M059J (cell line): ENCODE results near the gene PIAS1. TPM values are rescaled to one million over a fixed set of nuclear protein-coding genes. Genes with fewer than 3 reads are reported as not detected.
A peak's percentile ranks its signal among the peaks of the same experiment; 100 is the strongest.
"Not testable (repeated sequence)": the region's sequence is repeated elsewhere in the genome, so short reads cannot be mapped to it uniquely, and the experiment has no call there.

ENCODE experiments used
- DNase-seq: peaks from one replicate; pipeline ENCODE4 v3.0.0-alpha.2; 2012; ENCODE audit warnings: low read depth
- total RNA-seq: library from RNA; depleted of rRNA; stranded (reverse); fragments of >200 nt; shearing (Covaris generic); gene quantifications from 2 replicates; pipeline ENCODE4 v1.2.3, GENCODE V29; 2014

Gene PIAS1
- total RNA-seq, 1 experiment from 2014 or later, result 42.1 TPM

DNA sequence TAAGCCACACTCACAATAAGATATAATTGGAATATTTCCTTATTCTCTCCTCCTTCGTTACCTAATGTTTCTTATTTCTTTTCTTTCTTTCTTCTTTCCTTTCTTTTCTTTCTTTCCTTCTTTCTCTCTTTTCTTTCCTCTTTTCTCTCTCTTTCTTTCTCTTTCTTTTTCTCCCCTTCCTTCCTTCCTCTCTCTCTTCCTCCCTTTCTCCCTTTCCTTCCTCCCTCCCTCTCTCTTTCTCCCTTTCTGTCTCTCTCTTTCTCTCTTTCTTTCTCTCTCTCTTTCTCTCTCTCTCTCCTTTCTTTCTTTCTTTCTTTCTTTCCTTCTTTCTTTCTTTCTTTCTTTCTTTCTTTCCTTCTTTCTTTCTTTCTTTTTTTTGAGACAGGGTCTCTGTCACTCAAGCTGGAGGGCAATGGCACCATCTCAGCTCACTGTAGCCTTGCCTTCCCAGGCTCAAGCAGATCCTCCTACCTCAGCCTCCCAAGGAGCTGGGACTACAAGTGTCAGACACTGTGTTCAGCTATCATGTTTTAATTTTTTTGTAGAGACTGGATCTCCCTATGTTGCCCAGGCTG, 19.3 kb upstream of the PIAS1 start:
- DNase-seq, result no peak

- no peak for DNase-seq
Measured at GRCh38 chr15:68038246-68038645, 15.9 kb upstream of the PIAS1 start.

DNA sequence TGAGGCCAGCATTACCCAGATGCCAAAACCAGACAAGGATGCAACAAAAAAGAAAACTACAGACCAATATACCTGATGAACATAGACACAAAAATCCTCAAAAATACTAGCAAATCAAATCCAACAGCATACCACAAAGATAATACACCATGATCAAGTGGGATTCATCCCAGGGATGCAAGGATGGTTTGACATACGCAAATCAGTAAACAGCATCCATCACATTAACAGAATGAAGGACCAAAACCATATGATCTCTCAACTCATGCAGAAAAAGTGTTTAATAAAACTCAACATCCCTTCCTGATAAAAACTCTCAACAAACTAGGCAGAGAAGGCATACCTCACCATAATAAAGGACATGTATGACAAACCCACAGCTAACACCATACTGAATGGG, 14.0 kb upstream of the PIAS1 start:
- no peak for DNase-seq

DNA sequence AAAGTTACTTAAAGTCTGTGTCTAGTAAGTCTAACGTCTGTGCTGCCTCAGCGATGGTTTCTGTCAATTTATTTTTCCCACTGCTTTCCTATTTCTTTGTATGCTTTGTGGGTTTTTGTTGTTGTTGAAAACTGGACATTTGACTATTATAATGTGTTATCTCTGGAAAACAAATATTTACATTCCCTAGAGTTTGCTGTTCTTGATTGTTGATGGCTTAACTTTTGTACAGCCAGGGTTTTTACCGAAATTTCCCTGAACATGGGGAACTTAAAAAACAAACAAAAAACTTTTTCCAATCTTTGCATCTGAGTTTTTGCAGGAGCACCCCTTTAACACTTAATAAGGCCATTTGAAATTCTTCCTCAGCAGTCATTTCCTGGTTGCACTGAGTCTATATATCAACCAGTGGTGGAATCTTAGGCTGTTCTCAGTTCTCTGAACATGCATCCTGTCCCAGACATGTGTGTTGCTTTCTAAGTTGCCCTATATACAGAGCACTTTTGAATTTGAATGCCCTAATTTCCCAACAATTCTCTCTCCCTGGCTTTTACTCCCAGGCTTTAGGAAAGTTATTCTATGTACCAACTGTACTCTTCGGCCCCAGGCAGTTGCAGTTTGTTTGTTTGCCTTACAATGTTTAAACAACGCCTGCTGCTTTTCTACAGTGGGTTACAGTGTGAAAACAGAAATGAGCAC, 11.8 kb upstream of the PIAS1 start:
- DNase-seq, result no peak

DNA sequence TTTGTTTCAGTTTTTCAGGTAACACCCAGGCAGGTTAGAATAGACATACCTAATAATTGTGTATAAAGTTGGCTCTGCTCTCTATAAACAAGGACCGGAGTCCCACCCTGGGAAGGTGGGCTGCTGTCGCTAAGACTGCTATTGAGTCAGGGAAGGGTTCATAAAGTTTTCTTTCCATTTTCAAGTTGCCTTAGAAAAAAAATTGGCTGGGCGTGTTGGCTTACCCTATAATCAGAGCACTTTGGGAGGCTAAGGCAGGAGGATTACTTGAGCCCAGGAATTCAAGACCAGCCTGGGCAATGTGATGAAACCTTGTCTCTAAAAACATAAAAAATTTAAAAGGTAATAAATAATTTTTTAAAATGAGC, 11.3 kb upstream of the PIAS1 start:
- no peak for DNase-seq

DNA sequence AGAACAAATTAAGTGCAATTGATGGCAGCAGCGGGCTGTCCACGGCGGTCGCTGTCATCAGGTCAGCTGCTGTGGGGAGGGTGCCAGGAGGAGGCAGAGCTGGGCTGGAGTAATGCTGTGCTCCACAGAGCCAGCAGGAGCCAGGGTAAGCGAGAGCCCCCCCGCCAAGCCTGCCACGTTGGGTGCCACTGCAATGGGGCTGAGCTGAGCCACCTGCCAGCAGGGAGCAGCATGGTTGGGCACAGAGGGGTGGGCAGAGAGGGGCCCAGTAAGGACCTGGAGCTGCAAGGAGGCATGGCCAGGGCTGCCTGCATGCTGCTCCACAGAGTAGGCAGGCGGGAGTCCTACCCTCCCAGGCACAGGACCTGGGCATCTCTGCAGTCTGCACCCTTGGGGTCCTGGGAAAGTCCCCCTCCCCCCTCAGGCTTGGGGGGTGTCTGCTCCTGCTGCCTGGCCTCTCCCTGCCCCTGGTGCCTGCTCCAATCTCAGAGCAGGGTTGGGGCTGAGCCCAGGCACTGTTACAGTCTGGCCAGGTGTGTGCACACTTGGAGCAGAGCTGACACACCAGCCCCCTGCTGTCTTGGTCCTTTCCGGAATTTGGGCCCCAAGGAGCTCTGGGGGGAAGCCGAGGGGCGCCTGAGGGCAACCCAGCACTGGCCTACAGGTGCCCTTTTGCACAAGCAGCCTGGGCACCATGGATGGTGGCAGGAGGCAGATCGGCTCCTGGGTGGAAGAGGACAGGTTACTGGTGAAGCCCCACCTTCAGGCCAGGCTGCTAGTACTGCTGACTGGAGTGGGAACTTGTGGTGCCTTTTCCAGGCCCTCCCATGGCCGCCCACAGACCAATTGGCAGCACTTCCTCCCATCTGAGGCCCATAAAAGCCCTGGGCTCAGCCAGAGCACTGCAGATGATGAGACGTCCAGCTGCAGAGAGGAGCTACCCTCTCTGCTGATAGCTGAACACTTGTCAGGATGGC, 8.5 kb upstream of the PIAS1 start:
- no peak for DNase-seq

GRCh38 chr15:68047826-68048225, 6.3 kb upstream of the PIAS1 start:
- no peak for DNase-seq

GRCh38 chr15:68051109-68051508, 3.0 kb upstream of the PIAS1 start:
- no peak for DNase-seq

- no peak for DNase-seq
Measured at GRCh38 chr15:68051907-68052306, 2.2 kb upstream of the PIAS1 start.

GRCh38 chr15:68052431-68052830, 1.7 kb upstream of the PIAS1 start:
- DNase-seq, result peak; percentile 50

DNA sequence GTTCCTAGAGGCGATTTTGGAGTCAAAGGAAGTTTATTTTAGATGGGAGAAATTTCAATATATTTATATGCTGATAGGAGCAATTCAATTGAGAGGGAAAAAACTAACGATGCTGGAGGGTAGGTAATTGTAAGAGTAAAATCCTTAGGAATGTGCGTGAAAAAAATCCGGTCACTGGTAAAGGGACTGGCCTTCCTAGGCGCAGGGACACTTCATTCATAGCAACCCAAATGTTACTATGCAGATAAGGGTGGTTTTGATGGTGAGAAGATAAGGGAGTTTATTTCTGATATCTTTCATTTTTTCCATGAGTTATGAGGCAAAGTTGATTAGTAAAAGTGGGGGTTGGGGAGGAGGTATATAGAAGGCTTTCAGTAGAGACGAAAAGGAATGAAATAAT, 1.1 kb upstream of the PIAS1 start:
- DNase-seq, result no peak

DNA sequence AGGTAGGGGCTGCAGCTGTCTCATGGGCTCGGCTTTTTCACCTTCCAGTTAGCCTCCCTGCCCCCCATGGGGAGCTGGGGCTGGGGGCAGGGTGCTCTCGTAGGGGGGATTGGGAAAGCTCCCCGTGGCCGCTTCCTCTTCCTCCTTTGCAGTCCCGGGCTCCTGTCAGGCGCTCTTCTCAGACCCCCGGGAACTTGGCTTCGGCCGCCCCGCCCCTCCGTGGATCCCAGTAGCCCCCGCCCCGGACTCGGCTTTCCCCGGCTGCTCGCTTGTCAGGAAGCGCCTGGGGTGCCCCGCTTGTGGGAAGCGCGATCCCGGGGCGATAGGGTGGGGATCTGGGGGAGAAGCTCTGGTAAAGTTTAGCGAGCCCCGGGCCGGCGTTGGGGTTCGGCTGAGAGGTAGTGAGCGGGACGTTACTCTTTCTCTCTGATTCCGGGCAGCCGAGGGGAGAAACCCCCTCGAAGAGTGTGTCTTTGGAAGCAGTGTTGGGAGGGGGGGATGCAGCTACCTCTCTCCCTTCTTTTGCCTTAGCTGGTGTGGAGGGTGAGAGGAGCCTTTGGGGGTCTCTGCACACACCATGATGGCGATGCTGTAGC, 611 bp downstream of the PIAS1 start:
- peak; percentile 65 for DNase-seq

DNA sequence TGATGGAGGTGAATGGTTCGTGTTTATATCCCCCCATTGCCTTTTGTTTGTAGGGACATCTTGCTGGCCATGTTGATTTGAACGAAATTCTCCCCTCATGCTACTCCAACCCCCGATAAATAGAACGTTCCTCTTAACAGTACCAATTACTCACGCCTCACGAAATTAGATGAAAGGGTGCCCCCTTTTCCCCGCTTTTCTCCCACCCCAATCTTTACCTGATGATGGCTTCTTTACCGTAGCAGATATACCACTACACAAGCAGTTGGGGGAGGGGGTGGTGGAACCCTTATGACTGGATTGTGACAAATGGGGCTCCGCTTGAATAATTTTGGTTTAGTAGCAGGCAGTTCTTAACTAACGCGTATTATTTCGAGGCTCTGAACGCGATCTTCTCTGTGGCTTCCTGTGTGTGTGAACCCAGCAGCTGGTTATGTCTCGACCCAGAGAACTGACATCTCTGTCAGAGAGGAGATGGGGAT, 1.1 kb downstream of the PIAS1 start:
- DNase-seq, result peak; percentile 73

- DNase-seq, result no peak
Measured at GRCh38 chr15:68056097-68056865, 2.2 kb downstream of the PIAS1 start.

- DNase-seq, result no peak
Measured at GRCh38 chr15:68057034-68057433, 2.9 kb downstream of the PIAS1 start.

DNA sequence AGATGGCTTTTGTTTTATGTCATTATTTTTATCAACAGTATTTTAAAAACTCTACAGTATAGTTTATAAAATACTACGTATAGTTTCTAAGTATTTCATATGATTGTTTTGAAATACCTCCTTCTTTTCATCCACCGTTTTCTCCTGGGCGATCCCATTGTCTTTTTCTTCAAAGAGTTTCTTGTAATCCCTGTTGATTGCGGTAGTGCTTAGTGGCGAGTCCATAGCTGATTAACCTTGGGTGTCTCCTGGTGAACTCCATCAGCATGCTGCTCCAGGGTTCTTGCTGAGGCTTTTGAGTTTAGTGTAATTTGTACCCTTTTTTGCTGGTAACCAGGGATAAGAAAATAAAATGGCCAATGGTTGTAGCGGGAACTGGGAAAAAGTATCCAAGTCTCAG, 3.6 kb downstream of the PIAS1 start:
- DNase-seq, result no peak

GRCh38 chr15:68058970-68059369, 4.9 kb downstream of the PIAS1 start:
- not testable (repeated sequence) for DNase-seq

DNA sequence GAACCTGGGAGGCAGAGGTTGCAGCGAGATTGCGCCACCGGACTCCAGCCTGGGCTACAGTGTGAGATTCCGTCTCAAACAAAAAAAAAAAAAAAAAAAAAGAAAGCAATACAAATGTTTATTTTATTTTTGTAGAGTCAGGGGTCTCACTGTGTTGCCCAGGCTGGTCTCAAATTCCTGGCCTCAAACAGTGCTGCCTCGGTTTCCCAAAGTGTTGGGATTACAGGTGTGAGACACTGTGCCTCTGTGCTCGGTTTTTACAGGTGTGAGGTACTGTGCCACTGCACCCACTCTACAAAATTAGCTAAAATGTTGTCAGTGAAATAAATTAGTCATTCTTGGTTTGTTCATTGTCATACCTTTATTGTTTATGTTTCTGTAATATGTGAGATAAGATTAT, 5.5 kb downstream of the PIAS1 start:
- no peak for DNase-seq

DNA sequence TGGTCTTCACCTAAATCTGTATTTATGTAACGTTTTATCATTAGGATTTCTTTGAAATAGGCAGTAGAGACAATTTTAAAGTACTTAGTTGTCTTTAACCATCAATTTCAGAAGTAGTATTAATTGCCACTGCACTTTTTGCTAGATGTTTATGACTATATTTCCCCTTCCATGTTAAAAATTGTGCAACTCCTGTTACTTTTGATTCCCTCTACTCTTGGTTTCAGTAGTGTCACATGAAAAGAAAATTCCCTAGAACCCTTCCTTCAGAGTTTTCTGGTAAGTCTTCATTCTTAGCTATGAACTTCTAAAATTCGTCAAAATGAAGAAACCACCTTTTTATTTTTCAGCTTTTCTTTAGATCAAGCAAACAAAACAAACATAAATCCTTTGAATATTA, 7.1 kb downstream of the PIAS1 start:
- no peak for DNase-seq

DNA sequence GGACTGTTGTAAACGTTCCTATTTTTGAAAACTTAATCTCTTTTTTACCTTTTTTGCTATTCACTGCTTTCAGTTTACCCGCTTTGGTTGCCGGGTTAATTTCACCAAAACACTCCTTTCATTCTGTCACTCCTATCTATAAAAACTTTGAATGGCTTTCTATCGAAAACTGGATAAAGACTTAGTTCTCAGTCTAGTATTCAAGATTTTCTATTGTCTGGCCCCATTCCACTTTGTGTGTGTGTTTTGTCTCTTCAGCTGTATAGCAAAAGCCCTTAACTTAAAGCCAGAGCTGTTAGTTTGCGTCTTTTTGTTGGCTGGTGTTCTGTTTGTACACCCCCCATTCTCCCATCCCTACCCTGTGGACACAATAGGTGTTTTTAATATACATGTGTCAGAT, 7.5 kb downstream of the PIAS1 start:
- no peak for DNase-seq

GRCh38 chr15:68062214-68062613, 8.1 kb downstream of the PIAS1 start:
- no peak for DNase-seq
